Measurements from ENCODE around the gene B4GALT7.
A peak's percentile ranks its signal among the peaks of the same experiment; 100 is the strongest.

The B4GALT7 gene

GRCh38 chr5:177593511-177593910 is 6.4 kb upstream of the B4GALT7 start:
- H3K36me3 ChIP-seq: peaks cover 30 to 37% (median 33%) of the 10 kb centered on the region in 3 donors
- no peak for TF ChIP-seq CTCF (IDR thresholded peaks at IDR 0.05)
- H3K4me3 ChIP-seq: peak overlapping the region in 1 of 2 donors; percentile 99
- intact Hi-C loops (cut with DNase I; ENCODE audit: low total_unique reads): loop anchor here (10.0 kb wide), 1 partner anchor 561 kb away; the partner anchor contains the start of gene NHP2
- DNase-seq: peak in 1 of 2 donors; percentile 42
- no peaks in the 10 kb centered on the region for H3K9me3 ChIP-seq
- H3K4me1 ChIP-seq: peaks cover 0 to 18% (median 16%) of the 10 kb centered on the region in 4 donors
- H3K27me3 ChIP-seq: peaks cover 0 to 20% of the 10 kb centered on the region in 2 donors
- H3K27ac ChIP-seq: no peak overlapping the region

- H3K27ac ChIP-seq: no peak overlapping the region
- H3K4me1 ChIP-seq: peaks cover 0 to 23% (median 19%) of the 10 kb centered on the region in 4 donors
- H3K27me3 ChIP-seq: peaks cover 0 to 14% of the 10 kb centered on the region in 2 donors
- peaks cover 30 to 37% (median 33%) of the 10 kb centered on the region in 3 donors for H3K36me3 ChIP-seq
- H3K9me3 ChIP-seq: no peaks in the 10 kb centered on the region
- no peak for TF ChIP-seq CTCF (IDR thresholded peaks at IDR 0.05)
- no peak overlapping the region for H3K4me3 ChIP-seq
- intact Hi-C loops (cut with DNase I; ENCODE audit: low total_unique reads): loop anchor here (10.0 kb wide), 1 partner anchor 561 kb away; the partner anchor contains the start of gene NHP2
- peak in 1 of 2 donors; percentile 12 for DNase-seq
Measured at GRCh38 chr5:177594071-177594470, 5.9 kb upstream of the B4GALT7 start.

GRCh38 chr5:177595026-177595585 is 4.8 kb upstream of the B4GALT7 start:
- peaks cover 0 to 6% of the 10 kb centered on the region in 2 donors for H3K27me3 ChIP-seq
- no peak overlapping the region for H3K27ac ChIP-seq
- no peak for TF ChIP-seq CTCF (IDR thresholded peaks at IDR 0.05)
- peaks cover 30 to 37% (median 33%) of the 10 kb centered on the region in 3 donors for H3K36me3 ChIP-seq
- intact Hi-C loops (cut with DNase I; ENCODE audit: low total_unique reads): loop anchor here (10.0 kb wide), 1 partner anchor 560 kb away; the partner anchor contains the start of gene NHP2
- no peak overlapping the region for H3K4me3 ChIP-seq
- peaks cover 0 to 28% (median 22%) of the 10 kb centered on the region in 4 donors for H3K4me1 ChIP-seq
- DNase-seq: peak in 1 of 2 donors; percentile 54
- H3K9me3 ChIP-seq: no peaks in the 10 kb centered on the region

- Histone ChIP-seq H3K4me3 (no peak overlapping the region), H3K27ac (no peak overlapping the region), H3K9me3 (no peaks in the 10 kb centered on the region), H3K27me3 (no peaks in the 10 kb centered on the region), H3K36me3 (peaks cover 30 to 37% (median 33%) of the 10 kb centered on the region in 3 donors), H3K4me1 (peaks cover 0 to 36% (median 29%) of the 10 kb centered on the region in 4 donors)
- intact Hi-C loops (cut with DNase I; ENCODE audit: low total_unique reads): loop anchor here (10.0 kb wide), 1 partner anchor 559 kb away; the partner anchor contains the start of gene NHP2
- no peak for TF ChIP-seq CTCF (IDR thresholded peaks at IDR 0.05)
- peak in 1 of 2 donors; percentile 32 for DNase-seq
Measured at GRCh38 chr5:177595991-177596774, 3.7 kb upstream of the B4GALT7 start.

GRCh38 chr5:177596775-177597238 is 3.1 kb upstream of the B4GALT7 start:
- intact Hi-C loops (cut with DNase I; ENCODE audit: low total_unique reads): loop anchor here (10.0 kb wide), 1 partner anchor 558 kb away; the partner anchor contains the start of gene NHP2
- Histone ChIP-seq H3K4me3 (no peak overlapping the region), H3K9me3 (no peaks in the 10 kb centered on the region), H3K27ac (no peak overlapping the region), H3K27me3 (no peaks in the 10 kb centered on the region), H3K4me1 (peaks cover 0 to 39% (median 30%) of the 10 kb centered on the region in 4 donors), H3K36me3 (peaks cover 30 to 37% (median 33%) of the 10 kb centered on the region in 3 donors)
- DNase-seq: no peak
- no peak for TF ChIP-seq CTCF (IDR thresholded peaks at IDR 0.05)

Measured in tibial artery (tissue), 4 donors.